WTC11 (cell line): ENCODE results near the gene SCNM1. TPM values are rescaled to one million over a fixed set of nuclear protein-coding genes. Genes with fewer than 3 reads are reported as not detected.
A peak's percentile ranks its signal among the peaks of the same experiment; 100 is the strongest.

Source experiments
- ATAC-seq: fragments of 200-7000 bp; cut with Tn5 transposase; 2 replicates; pipeline ENCODE4 v1.10.0; 2021; ENCODE audit warnings: mild to moderate bottlenecking, moderate library complexity
- CTCF ChIA-PET: fragments of 300-600 bp; sonication (Branson Sonifier 250); formaldehyde crosslinking; loops from one replicate; lab custom pipeline; 2021; ENCODE audit warnings: antibody characterized with exemption; lab: Charles Lee
- POLR2A ChIA-PET: fragments of 350-600 bp; sonication (Branson Sonifier 250); formaldehyde crosslinking; loops from one replicate; lab custom pipeline; 2021; ENCODE audit warnings: antibody characterized with exemption; lab: Charles Lee
- DNase-seq: peaks from one replicate; pipeline ENCODE4 v3.0.0; 2021; ENCODE audit warnings: low spot score
- H3K27ac Mint-ChIP-seq: 2 replicates; pipeline ENCODE4 v1.8.0; 2021; ENCODE audit warnings: mixed read lengths
- H3K27me3 Mint-ChIP-seq: 2 replicates; pipeline ENCODE4 v1.8.0; 2021; ENCODE audit warnings: low read depth, mild to moderate bottlenecking, moderate library complexity, mixed read lengths
- H3K36me3 Mint-ChIP-seq: 2 replicates; pipeline ENCODE4 v1.8.0; 2021; ENCODE audit warnings: mixed read lengths
- H3K4me1 Mint-ChIP-seq: 2 replicates; pipeline ENCODE4 v1.8.0; 2022; ENCODE audit warnings: mixed read lengths
- H3K4me3 Mint-ChIP-seq: 2 replicates; pipeline ENCODE4 v1.8.0; 2021; ENCODE audit warnings: mild to moderate bottlenecking, moderate library complexity, mixed read lengths
- H3K9me3 Mint-ChIP-seq: 2 replicates; pipeline ENCODE4 v1.8.0; 2021; ENCODE audit warnings: mixed read lengths
- ATF6 ChIP-seq: sonication (generic); formaldehyde crosslinking; IDR thresholded peaks from 2 replicates; pipeline ENCODE4 v1.8.1; 2023; ENCODE audit warnings: mild to moderate bottlenecking, missing genetic modification reagents
- CDX4 ChIP-seq: fragments of 250-450 bp; sonication (Bioruptor Pico); IDR thresholded peaks from 2 replicates; pipeline ENCODE4 v1.9.0; 2021; ENCODE audit warnings: moderate library complexity, mild to moderate bottlenecking, inconsistent platforms, borderline replicate concordance
- CREM ChIP-seq: sonication (generic); formaldehyde crosslinking; IDR thresholded peaks from 2 replicates; pipeline ENCODE4 v1.8.1; 2022; ENCODE audit warnings: mild to moderate bottlenecking, missing genetic modification reagents, moderate library complexity
- EMX1 ChIP-seq: fragments of 250-450 bp; sonication (Bioruptor Pico); IDR thresholded peaks from 2 replicates; pipeline ENCODE4 v1.8.0; 2021; ENCODE audit warnings: mild to moderate bottlenecking
- FOXP1 ChIP-seq: sonication (generic); formaldehyde crosslinking; IDR thresholded peaks from 2 replicates; pipeline ENCODE4 v1.8.0; 2022; ENCODE audit warnings: missing genetic modification reagents, mild to moderate bottlenecking, moderate library complexity, borderline replicate concordance
- FOXP4 ChIP-seq: sonication (generic); formaldehyde crosslinking; IDR thresholded peaks from 2 replicates; pipeline ENCODE4 v1.8.0; 2022; ENCODE audit warnings: mild to moderate bottlenecking, missing genetic modification reagents
- MAX ChIP-seq: sonication (generic); formaldehyde crosslinking; IDR thresholded peaks from 2 replicates; pipeline ENCODE4 v1.8.0; 2022; ENCODE audit warnings: mild to moderate bottlenecking, missing genetic modification reagents
- RORB ChIP-seq: fragments of 250-450 bp; sonication (Bioruptor Pico); IDR thresholded peaks from 2 replicates; pipeline ENCODE4 v1.9.0; 2021; ENCODE audit warnings: mild to moderate bottlenecking
- TEAD4 ChIP-seq: sonication (generic); formaldehyde crosslinking; IDR thresholded peaks from 2 replicates; pipeline ENCODE4 v1.8.0; 2022; ENCODE audit warnings: mild to moderate bottlenecking, missing genetic modification reagents
- USF2 ChIP-seq: sonication (generic); formaldehyde crosslinking; IDR thresholded peaks from 2 replicates; pipeline ENCODE4 v1.8.1; 2023; ENCODE audit warnings: mild to moderate bottlenecking, missing genetic modification reagents, moderate library complexity
- ZBTB21 ChIP-seq: sonication (generic); formaldehyde crosslinking; IDR thresholded peaks from 2 replicates; pipeline ENCODE4 v1.8.1; 2023; ENCODE audit warnings: mild to moderate bottlenecking, missing genetic modification reagents, borderline replicate concordance
- ZNF121 ChIP-seq: sonication (generic); formaldehyde crosslinking; IDR thresholded peaks from 2 replicates; pipeline ENCODE4 v1.8.0; 2023; ENCODE audit warnings: missing genetic modification reagents
- ZNF138 ChIP-seq: sonication (generic); formaldehyde crosslinking; conservative IDR thresholded peaks from 2 replicates; pipeline ENCODE4 v1.8.1; 2022; ENCODE audit warnings: mild to moderate bottlenecking, moderate library complexity, missing genetic modification reagents
- ZNF317 ChIP-seq: sonication (generic); formaldehyde crosslinking; IDR thresholded peaks from 2 replicates; pipeline ENCODE4 v1.8.1; 2023; ENCODE audit warnings: low read depth, mild to moderate bottlenecking, moderate library complexity, missing genetic modification reagents, borderline replicate concordance
- total RNA-seq: library from RNA; stranded (reverse); gene quantifications from 3 replicates; pipeline ENCODE4 v1.2.3, GENCODE V29; 2021

Gene SCNM1
- total RNA-seq, 1 experiment from 2014 or later: 45.3 TPM

- DNase-seq (peak; percentile 60), ATAC-seq (peak; percentile 16)
- Mint-ChIP-seq H3K4me3 (peak overlapping the region; percentile 60), H3K27ac (no peak overlapping the region), H3K4me1 (peaks cover 15% of the 10 kb centered on the region), H3K36me3 (peaks cover 17% of the 10 kb centered on the region), H3K9me3 (no peaks in the 10 kb centered on the region; the same call in 1 of the 2 replicates), H3K27me3 (peaks cover 43% of the 10 kb centered on the region)
- TF ChIP-seq MAX (CRISPR knock-in tag) (0 out of 2 replicates have a peak, but pooled peaks have one; percentile 24), ZNF121 (CRISPR knock-in tag) (peak; percentile 76; the same call in 1 of the 2 replicates), CREM (CRISPR knock-in tag) (no peak), ZBTB21 (CRISPR knock-in tag) (no peak), ZNF317 (CRISPR knock-in tag) (no peak), FOXP4 (CRISPR knock-in tag) (0 out of 2 replicates have a peak, but pooled peaks have one; percentile 25), ATF6 (CRISPR knock-in tag) (no peak), USF2 (no peak), FOXP1 (peak; percentile 10; the same call in 1 of the 2 replicates)
- POLR2A ChIA-PET: interaction anchor here (0.6 to 1.2 kb wide), 2 partner anchors 11 to 63 kb away, joined by 4 read pairs; no protein-coding TSS in a partner anchor
- CTCF ChIA-PET: interaction anchor here (1.3 to 4.2 kb wide), 3 partner anchors 9 to 34 kb away, joined by 3 to 39 read pairs (median 30); no protein-coding TSS in a partner anchor
Measured at GRCh38 chr1:151133018-151133806, 32.7 kb upstream of the SCNM1 start.

- DNase-seq (no peak), ATAC-seq (no peak)
- peaks cover 8% of the 10 kb centered on the region for H3K4me1 Mint-ChIP-seq
- H3K27me3 Mint-ChIP-seq: peaks cover 43% of the 10 kb centered on the region
- TF ChIP-seq CDX4 (CRISPR knock-in tag) (no peak), EMX1 (no peak), TEAD4 (CRISPR knock-in tag) (no peak), ZNF138 (CRISPR knock-in tag) (no peak), USF2 (no peak), ZNF317 (CRISPR knock-in tag) (no peak), RORB (CRISPR knock-in tag) (no peak)
- no peak overlapping the region for H3K27ac Mint-ChIP-seq
- no peaks in the 10 kb centered on the region; the same call in 1 of the 2 replicates for H3K9me3 Mint-ChIP-seq
- ChIA-PET CTCF (interaction anchor here (1.3 to 4.2 kb wide), 3 partner anchors 9 to 35 kb away, joined by 3 to 39 read pairs (median 30); no protein-coding TSS in a partner anchor), POLR2A (interaction anchor here (0.5 kb wide), 1 partner anchor 72 kb away, joined by 3 read pairs; no protein-coding TSS in a partner anchor)
- no peak overlapping the region for H3K4me3 Mint-ChIP-seq
- H3K36me3 Mint-ChIP-seq: peaks cover 17% of the 10 kb centered on the region
Measured at GRCh38 chr1:151134396-151134795, 31.5 kb upstream of the SCNM1 start.
